Amniotic stem cell (primary cell): ENCODE measurements around the gene TNP1.

Experiments used
- DNase-seq: peaks from one replicate; lab custom pipeline; 2025; lab: John Stamatoyannopoulos, UW

Gene TNP1

GRCh38 chr2:216838151-216838550 lies 21.7 kb downstream of the TNP1 start:
- no peak for DNase-seq

- no peak for DNase-seq
These were observed 22.1 kb downstream of the TNP1 start for GRCh38 chr2:216837740-216838139.

- no peak for DNase-seq
These were observed 26.8 kb downstream of the TNP1 start for GRCh38 chr2:216833061-216833460.

- DNase-seq: no peak
These were observed 29.5 kb downstream of the TNP1 start for GRCh38 chr2:216830346-216830745.

GRCh38 chr2:216829533-216829932 lies 30.3 kb downstream of the TNP1 start:
- no peak for DNase-seq

GRCh38 chr2:216827073-216827720 lies 32.7 kb downstream of the TNP1 start:
- DNase-seq: no peak

GRCh38 chr2:216822470-216822869 lies 37.4 kb downstream of the TNP1 start:
- DNase-seq: no peak

- DNase-seq: no peak
These were observed 39.2 kb downstream of the TNP1 start for GRCh38 chr2:216820709-216821108.

- DNase-seq: no peak
These were observed 40.1 kb downstream of the TNP1 start for GRCh38 chr2:216819766-216820165.

GRCh38 chr2:216819055-216819454 lies 40.8 kb downstream of the TNP1 start:
- DNase-seq: no peak

- no peak for DNase-seq
These were observed 49.3 kb downstream of the TNP1 start for GRCh38 chr2:216810399-216811160.
